OCI-LY7 (cell line): ENCODE measurements around the gene CWC22.

Experiments used
- CTCF ChIP-seq: fragments of 200-600 bp; sonication (generic); conservative IDR thresholded peaks from 2 replicates; pipeline ENCODE4 v1.5.1; 2014; ENCODE audit warnings: mild to moderate bottlenecking, antibody characterized with exemption, low read length, moderate library complexity, mixed read lengths
- EZH2phosphoT487 ChIP-seq: fragments of 200-600 bp; sonication (generic); IDR thresholded peaks from 2 replicates; pipeline ENCODE4 v1.6.1; 2018; ENCODE audit warnings: low read depth, borderline replicate concordance, mild to moderate bottlenecking, mixed run types, antibody characterized with exemption, low read length, moderate library complexity, mixed read lengths

- TF ChIP-seq CTCF: no peak
- no peak for TF ChIP-seq EZH2phosphoT487
Observed at GRCh38 chr2:180017784-180018183, 10.7 kb upstream of the CWC22 start.
